ENCODE data around the gene FKBP9.
"Not testable (repeated sequence)": the region's sequence is repeated elsewhere in the genome, so short reads cannot be mapped to it uniquely, and the experiment has no call there.

FKBP9 gene

DNA sequence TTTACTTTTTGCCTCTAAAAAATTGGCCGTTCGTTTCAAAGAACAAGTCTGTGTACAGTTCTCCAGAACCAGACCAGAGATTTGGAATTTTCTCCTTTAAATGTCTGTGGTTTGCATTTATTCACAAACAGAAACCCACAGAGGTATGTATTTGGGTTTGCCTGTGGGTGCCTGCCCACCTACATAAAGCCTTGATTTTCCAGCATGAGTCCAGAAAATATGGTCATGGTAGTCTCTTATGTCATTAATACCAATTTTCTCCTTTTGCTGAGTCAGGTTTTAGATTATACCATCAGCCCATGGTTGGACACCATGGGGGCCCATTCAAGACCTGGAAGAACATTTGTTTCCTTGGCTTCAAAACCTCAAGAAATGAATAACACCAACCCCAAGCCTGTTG is 22.7 kb downstream of the FKBP9 start:
- not testable (repeated sequence) for H3K36me3 ChIP-seq (ENCODE audit: control insufficient read depth, insufficient read depth, low read length); H3K27me3 ChIP-seq (replicated peaks; ENCODE audit: control insufficient read depth, insufficient read depth, low read length, poor library complexity, severe bottlenecking); H3K27ac ChIP-seq (ENCODE audit: insufficient read depth, low read length, poor library complexity, severe bottlenecking); H3K9me3 ChIP-seq (ENCODE audit: control insufficient read depth, low read length); H3K4me1 ChIP-seq (ENCODE audit: control insufficient read depth, insufficient read depth, low read length, poor library complexity, severe bottlenecking); H3K4me3 ChIP-seq (ENCODE audit: insufficient read depth, low read depth, low read length, poor library complexity, severe bottlenecking); DNase-seq

DNA sequence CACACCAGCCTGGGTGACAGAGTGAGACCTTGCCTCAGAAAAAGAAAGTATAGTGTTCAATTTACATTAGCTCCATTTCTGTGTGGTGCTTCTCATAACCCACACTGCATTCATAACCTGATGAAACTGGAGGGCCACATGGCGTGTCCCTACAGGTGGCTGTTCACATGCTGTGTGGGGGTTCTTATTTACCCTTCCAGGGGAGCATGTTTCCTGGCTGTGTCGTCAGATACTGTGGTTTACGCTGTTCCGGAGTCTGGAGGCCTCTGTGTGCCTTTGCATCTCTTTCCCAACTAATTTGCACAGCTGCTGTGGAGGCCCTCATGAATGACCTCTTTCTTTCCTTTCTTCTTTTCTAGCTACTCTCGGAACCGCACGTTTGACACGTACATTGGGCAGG is 30.9 kb downstream of the FKBP9 start:
- H3K27ac ChIP-seq (ENCODE audit: insufficient read depth, low read length, poor library complexity, severe bottlenecking); H3K27me3 ChIP-seq (replicated peaks; ENCODE audit: control insufficient read depth, insufficient read depth, low read length, poor library complexity, severe bottlenecking); H3K4me1 ChIP-seq (ENCODE audit: control insufficient read depth, insufficient read depth, low read length, poor library complexity, severe bottlenecking); DNase-seq; H3K9me3 ChIP-seq (ENCODE audit: control insufficient read depth, low read length); H3K36me3 ChIP-seq (ENCODE audit: control insufficient read depth, insufficient read depth, low read length); H3K4me3 ChIP-seq (ENCODE audit: insufficient read depth, low read depth, low read length, poor library complexity, severe bottlenecking): not testable (repeated sequence)

DNA sequence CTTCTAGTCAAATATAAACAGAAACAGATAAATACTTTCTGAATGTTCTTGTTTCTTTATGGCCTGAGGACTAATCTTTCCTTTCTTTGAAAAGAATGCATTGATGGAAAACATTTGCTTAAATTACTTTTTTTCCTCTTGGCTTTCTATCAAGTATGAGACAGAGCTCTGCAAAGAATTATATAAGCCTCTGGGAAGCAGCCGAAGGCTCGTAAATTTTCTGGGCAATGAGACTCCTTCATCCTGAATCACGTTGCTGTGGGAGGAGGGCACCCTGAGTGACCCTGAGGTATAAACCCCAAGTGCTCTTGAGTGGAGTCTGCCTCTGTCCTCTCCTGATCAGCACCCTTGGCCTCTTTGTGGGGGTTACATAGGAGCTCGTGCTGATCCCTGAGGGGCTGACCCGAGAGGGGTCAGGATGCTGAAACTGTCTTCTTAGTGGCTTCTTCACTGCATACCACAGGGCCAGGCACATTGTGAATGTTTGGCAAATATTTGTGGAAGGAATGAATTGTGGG is 33.9 kb downstream of the FKBP9 start:
- H3K4me1 ChIP-seq (ENCODE audit: control insufficient read depth, insufficient read depth, low read length, poor library complexity, severe bottlenecking); H3K27ac ChIP-seq (ENCODE audit: insufficient read depth, low read length, poor library complexity, severe bottlenecking); H3K9me3 ChIP-seq (ENCODE audit: control insufficient read depth, low read length); H3K4me3 ChIP-seq (ENCODE audit: insufficient read depth, low read depth, low read length, poor library complexity, severe bottlenecking); DNase-seq; H3K36me3 ChIP-seq (ENCODE audit: control insufficient read depth, insufficient read depth, low read length); H3K27me3 ChIP-seq (replicated peaks; ENCODE audit: control insufficient read depth, insufficient read depth, low read length, poor library complexity, severe bottlenecking): not testable (repeated sequence)

DNA sequence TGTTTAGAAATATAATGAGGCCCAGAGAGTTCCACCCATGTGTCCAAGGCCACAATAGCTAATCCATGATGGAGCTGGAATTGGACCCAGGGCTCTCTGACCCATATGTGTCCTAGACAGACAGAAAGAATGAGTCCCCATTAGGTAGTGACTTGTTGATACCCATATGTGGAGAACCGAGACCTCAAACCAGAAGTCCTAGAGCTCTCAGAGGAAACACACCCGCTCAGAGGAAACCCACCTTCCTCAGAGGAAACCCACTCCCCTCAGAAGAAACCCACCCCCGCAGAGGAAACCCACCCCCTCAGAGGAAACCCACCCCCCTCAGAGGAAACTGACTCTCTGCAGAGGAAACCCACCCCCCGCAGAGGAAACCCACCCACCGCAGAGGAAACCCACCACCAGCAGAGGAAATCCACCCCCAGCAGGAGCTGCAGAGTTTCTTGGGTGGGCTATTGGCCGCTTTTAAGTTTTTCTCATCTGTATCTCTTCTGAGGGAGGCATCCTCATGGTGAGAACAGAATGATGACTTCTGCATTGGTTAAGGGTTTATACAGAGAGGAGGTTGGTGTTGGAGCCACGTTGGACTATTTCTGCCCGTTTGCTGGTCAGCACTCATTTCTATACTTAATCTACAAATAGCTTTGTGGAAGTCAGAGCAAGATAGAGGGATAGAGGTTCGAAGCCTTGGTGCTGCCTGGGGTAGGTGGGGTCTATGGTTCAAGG is 34.9 kb downstream of the FKBP9 start:
- H3K27ac ChIP-seq (ENCODE audit: insufficient read depth, low read length, poor library complexity, severe bottlenecking); DNase-seq; H3K9me3 ChIP-seq (ENCODE audit: control insufficient read depth, low read length); H3K27me3 ChIP-seq (replicated peaks; ENCODE audit: control insufficient read depth, insufficient read depth, low read length, poor library complexity, severe bottlenecking); H3K36me3 ChIP-seq (ENCODE audit: control insufficient read depth, insufficient read depth, low read length); H3K4me3 ChIP-seq (ENCODE audit: insufficient read depth, low read depth, low read length, poor library complexity, severe bottlenecking); H3K4me1 ChIP-seq (ENCODE audit: control insufficient read depth, insufficient read depth, low read length, poor library complexity, severe bottlenecking): not testable (repeated sequence)

GRCh38 chr7:32992750-32993149 is 35.5 kb downstream of the FKBP9 start:
- H3K4me3 ChIP-seq (ENCODE audit: insufficient read depth, low read depth, low read length, poor library complexity, severe bottlenecking); H3K4me1 ChIP-seq (ENCODE audit: control insufficient read depth, insufficient read depth, low read length, poor library complexity, severe bottlenecking); H3K27me3 ChIP-seq (replicated peaks; ENCODE audit: control insufficient read depth, insufficient read depth, low read length, poor library complexity, severe bottlenecking); H3K9me3 ChIP-seq (ENCODE audit: control insufficient read depth, low read length); DNase-seq; H3K36me3 ChIP-seq (ENCODE audit: control insufficient read depth, insufficient read depth, low read length); H3K27ac ChIP-seq (ENCODE audit: insufficient read depth, low read length, poor library complexity, severe bottlenecking): not testable (repeated sequence)

GRCh38 chr7:32997956-32998355 is 40.7 kb downstream of the FKBP9 start:
- not testable (repeated sequence) for H3K9me3 ChIP-seq (ENCODE audit: control insufficient read depth, low read length); H3K36me3 ChIP-seq (ENCODE audit: control insufficient read depth, insufficient read depth, low read length); H3K4me3 ChIP-seq (ENCODE audit: insufficient read depth, low read depth, low read length, poor library complexity, severe bottlenecking); H3K4me1 ChIP-seq (ENCODE audit: control insufficient read depth, insufficient read depth, low read length, poor library complexity, severe bottlenecking); H3K27ac ChIP-seq (ENCODE audit: insufficient read depth, low read length, poor library complexity, severe bottlenecking); H3K27me3 ChIP-seq (replicated peaks; ENCODE audit: control insufficient read depth, insufficient read depth, low read length, poor library complexity, severe bottlenecking); DNase-seq

DNA sequence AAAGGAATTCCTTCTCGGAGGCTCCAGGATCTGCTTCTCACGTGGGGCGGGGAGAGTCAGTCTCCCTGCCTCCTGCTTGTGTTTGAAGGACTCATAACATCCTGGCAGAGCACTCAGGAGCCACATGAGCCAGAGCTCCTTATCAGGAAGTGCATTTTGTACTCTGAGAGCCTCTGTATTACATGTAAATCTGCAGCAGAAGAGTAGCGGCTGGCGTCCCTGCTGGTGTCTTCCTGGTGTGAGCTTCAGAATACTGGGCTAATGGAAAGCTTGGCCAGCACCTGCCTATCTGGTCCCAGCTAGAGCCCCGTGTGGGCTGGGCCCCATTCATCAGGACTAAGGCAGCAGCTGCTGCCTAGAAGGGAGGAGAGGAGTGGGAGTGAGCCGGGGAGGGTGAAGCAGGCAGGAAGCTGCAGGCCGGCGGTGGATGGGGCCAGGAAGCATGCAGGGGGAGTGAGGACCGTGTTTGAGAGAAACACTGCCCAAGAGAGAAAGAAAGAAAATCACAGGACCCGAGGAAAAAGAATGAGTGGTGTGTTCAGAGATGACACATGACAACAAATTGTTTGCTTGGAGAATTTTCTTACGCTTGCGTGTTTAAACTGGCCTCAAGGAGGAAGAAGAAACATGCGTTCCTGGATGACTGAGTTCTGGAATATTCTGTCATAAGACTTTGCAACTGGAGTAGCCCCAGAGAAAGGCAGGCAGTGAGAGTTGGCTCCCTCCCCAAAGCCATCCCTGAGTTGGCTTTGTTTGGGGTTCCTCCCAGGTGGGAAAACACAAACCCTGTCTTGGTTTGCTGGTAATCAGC is 41.3 kb downstream of the FKBP9 start:
- H3K4me3 ChIP-seq (ENCODE audit: insufficient read depth, low read depth, low read length, poor library complexity, severe bottlenecking); H3K27ac ChIP-seq (ENCODE audit: insufficient read depth, low read length, poor library complexity, severe bottlenecking); H3K36me3 ChIP-seq (ENCODE audit: control insufficient read depth, insufficient read depth, low read length); H3K9me3 ChIP-seq (ENCODE audit: control insufficient read depth, low read length); H3K27me3 ChIP-seq (replicated peaks; ENCODE audit: control insufficient read depth, insufficient read depth, low read length, poor library complexity, severe bottlenecking); H3K4me1 ChIP-seq (ENCODE audit: control insufficient read depth, insufficient read depth, low read length, poor library complexity, severe bottlenecking); DNase-seq: not testable (repeated sequence)

- not testable (repeated sequence) for H3K36me3 ChIP-seq (ENCODE audit: control insufficient read depth, insufficient read depth, low read length); H3K4me1 ChIP-seq (ENCODE audit: control insufficient read depth, insufficient read depth, low read length, poor library complexity, severe bottlenecking); H3K4me3 ChIP-seq (ENCODE audit: insufficient read depth, low read depth, low read length, poor library complexity, severe bottlenecking); DNase-seq; H3K27me3 ChIP-seq (replicated peaks; ENCODE audit: control insufficient read depth, insufficient read depth, low read length, poor library complexity, severe bottlenecking); H3K9me3 ChIP-seq (ENCODE audit: control insufficient read depth, low read length); H3K27ac ChIP-seq (ENCODE audit: insufficient read depth, low read length, poor library complexity, severe bottlenecking)
Measured at GRCh38 chr7:32999380-32999779, 42.1 kb downstream of the FKBP9 start.

- H3K4me3 ChIP-seq (ENCODE audit: insufficient read depth, low read depth, low read length, poor library complexity, severe bottlenecking); DNase-seq: not testable (repeated sequence)
Measured at GRCh38 chr7:33003111-33003510, 45.9 kb downstream of the FKBP9 start.

DNA sequence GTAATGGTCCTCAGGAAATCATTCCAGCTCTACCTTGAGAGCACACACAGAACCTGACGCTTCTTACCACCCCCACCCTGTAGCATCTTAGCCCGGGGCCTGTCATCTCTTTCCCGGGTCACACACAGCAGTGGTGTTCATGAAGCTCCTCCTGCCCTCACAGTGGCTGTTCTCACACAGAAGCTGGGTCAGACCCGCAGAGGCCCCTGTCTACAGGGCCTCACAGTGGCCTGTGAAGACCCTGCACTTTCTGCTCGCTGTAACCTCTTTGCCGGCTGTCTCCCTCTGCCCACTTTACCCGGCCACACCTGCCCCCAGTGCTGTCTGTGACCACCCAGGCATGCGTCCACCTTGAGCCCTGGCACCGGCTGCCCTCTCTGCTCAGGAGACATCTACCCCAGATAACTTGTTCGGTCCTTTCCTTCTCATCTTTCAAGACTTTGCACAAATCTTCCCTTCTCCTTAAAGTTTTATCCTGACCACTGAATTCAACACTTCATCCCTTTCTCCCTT is 46.9 kb downstream of the FKBP9 start:
- DNase-seq; H3K27me3 ChIP-seq (replicated peaks; ENCODE audit: control insufficient read depth, insufficient read depth, low read length, poor library complexity, severe bottlenecking); H3K4me3 ChIP-seq (ENCODE audit: insufficient read depth, low read depth, low read length, poor library complexity, severe bottlenecking): not testable (repeated sequence)

More at GRCh38 chr7:33003111-33003510, 45.9 kb downstream of the FKBP9 start:
- not testable (repeated sequence) for H3K36me3 ChIP-seq (ENCODE audit: control insufficient read depth, insufficient read depth, low read length); H3K27me3 ChIP-seq (replicated peaks; ENCODE audit: control insufficient read depth, insufficient read depth, low read length, poor library complexity, severe bottlenecking); H3K27ac ChIP-seq (ENCODE audit: insufficient read depth, low read length, poor library complexity, severe bottlenecking); H3K4me1 ChIP-seq (ENCODE audit: control insufficient read depth, insufficient read depth, low read length, poor library complexity, severe bottlenecking); H3K9me3 ChIP-seq (ENCODE audit: control insufficient read depth, low read length)

More for the DNA sequence above, 46.9 kb downstream of the FKBP9 start:
- not testable (repeated sequence) for H3K9me3 ChIP-seq (ENCODE audit: control insufficient read depth, low read length); H3K36me3 ChIP-seq (ENCODE audit: control insufficient read depth, insufficient read depth, low read length); H3K4me1 ChIP-seq (ENCODE audit: control insufficient read depth, insufficient read depth, low read length, poor library complexity, severe bottlenecking); H3K27ac ChIP-seq (ENCODE audit: insufficient read depth, low read length, poor library complexity, severe bottlenecking)
